Measurements from ENCODE around the gene SSUH2.
"Not testable (repeated sequence)": the region's sequence is repeated elsewhere in the genome, so short reads cannot be mapped to it uniquely, and the experiment has no call there.

Gene SSUH2

DNA sequence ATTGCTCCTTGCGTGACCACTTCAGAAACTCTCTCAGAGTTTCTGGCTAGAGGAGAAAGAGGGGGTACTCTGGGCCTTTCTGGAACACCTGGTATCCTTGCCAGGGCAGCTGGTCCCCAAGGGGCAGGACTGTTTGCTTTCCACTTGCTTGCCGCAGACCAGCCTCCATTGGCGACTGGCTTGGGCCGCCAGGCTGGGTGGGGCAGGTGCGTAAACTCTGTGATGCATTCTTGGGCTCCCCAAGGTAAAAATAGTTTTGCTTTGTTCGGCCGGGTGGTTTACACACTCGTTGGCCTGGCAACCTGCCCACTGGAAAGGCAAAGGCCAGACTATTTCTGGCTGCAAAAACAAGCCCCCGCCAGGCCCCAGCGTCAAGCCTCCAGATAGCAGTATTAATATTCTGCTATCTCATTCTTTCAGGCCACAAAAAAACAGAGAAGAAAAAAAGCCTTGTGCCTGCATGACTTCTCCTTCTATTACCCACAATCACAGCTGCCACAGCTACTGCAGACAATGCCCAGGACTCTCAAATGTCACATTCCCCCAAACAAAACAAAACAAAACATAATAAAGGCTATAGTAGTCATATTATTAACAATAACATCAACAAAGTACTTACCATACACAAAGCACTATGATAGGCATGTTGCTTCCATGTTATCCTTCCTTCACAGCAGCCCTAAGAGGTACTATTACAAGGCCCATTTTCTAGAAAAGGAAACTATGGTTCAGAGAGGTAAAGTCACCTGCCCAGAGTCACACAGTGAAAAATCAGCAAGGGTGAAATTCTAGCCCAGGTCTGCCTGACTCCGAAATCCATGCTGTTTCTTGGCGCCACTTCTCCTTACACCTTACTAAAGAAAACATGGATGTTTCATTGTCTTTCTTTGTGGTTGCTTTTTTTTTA is 14.0 kb upstream of the SSUH2 start:
- no peak for DNase-seq

GRCh38 chr3:8657804-8658305 is 13.3 kb upstream of the SSUH2 start:
- no peak for DNase-seq

DNA sequence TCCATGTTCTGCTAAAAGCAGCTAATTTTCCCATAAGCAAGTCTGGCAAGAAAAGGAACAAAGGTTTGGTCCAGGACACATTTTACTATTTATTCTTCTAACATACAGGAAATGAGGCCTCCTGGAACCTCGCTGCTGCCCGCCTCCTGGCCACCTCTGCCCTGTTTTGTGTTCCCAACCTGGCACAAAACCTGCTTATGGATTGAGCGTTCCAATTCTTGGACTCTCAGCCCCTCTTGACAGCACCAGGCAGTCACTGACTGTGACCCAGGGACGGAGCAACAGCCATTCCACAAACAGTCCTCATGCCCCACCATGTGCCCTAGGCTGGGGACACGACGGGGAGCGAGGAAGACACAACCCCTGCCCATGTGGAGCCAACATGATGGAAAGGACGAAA is 11.6 kb upstream of the SSUH2 start:
- DNase-seq, result no peak

GRCh38 chr3:8655387-8655835 is 10.8 kb upstream of the SSUH2 start:
- no peak for DNase-seq

GRCh38 chr3:8654572-8655329 is 10.2 kb upstream of the SSUH2 start:
- DNase-seq, result not testable (repeated sequence)

DNA sequence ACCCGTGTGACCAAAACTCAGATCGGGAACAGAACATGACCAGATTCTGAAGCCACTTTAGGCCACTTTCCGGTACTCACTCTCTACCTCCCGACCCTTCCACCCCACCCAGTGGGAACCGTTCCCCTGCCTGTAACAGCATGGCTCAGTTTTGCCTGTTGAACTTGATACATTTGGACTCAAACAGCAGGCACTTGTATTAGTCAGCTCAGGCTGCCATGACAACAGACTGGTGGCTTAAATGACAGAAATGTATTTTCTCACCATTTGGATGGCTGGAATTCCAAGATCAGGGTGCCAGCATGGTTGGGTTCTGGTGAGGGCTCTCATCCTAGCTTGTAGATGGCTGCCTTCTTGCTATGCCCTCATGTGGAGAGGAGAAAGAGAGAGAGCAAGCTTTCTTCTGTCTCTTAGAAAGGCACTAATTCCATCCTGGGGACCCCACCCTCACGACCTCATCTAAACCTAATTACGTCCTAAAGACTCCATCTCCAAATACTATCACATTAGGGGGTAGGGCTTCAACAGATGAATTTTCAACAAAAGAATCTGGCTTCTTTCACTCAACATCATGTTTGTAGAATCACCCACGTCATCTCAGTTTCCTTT is 9.3 kb upstream of the SSUH2 start:
- no peak for DNase-seq

DNA sequence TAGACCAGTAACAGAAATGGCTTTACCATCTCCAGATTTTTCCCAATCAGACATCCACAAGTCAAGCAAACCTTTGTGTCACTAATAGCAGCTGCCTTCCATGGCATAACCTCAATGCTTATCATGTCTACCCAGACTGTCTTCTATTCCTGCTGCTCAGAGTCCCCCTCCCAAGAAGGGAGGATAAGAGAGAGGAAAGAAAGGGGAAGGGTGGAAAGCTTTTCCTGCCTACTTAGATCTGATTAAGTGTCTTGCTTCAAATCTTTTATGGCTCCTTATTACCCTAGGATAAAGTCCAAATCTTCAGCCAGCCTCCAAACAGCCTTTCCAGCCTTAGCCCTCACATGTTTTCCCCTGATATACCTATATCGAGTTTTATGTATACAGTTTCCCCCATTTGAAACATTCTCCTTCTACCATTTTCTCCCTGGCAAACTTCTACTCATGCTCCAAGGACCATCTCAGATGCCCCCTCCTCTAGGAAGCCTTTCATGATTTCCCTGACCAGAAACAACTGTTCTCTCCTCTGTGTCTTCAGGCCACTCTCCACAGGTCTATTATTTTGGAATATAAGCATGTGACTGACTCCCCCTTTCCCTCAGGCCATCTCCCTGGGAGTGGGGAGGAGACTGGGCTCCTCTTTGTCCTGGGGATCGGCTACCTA is 7.9 kb upstream of the SSUH2 start:
- no peak for DNase-seq

DNA sequence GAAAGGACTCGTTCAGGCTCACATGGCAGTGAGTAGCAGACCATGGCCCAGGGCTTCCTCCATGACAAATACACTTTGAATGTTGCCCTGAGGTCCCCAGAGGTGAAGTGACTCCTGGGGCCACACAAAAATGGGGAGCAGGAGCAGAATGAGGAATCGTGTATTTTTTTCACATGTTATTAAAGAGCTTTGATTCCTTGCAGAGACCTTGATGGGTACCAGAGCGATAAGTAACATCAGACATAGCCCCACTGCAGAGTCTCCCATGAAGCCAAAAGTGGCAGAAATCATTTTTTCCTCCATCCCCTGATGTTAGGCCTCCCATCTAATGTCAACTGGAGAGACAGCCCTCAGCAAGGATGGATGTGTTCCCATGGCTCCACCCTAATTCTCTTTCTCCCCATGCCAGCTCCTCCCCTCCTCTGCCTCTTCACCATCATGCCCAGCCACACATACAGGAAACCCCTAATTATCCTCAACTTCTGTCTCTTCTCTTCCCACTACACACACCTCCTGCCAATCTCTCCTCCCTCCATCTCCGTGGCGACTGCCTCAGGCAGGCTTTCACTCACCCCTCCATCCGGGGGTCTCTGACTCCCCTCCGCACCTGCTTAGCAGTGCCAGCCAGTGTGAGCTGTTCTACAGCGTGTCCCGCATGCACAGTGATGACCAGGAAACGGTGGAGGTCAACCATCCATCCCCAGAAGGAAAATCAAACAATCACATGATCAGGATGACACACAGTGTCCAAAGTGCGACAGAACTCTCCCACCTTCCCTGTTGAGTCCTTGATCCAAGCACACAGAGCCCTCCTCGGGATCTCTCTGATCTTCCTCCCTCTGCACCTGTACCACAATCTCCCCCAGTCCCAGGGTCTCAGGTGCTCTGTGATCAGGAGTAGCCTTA is 7.1 kb upstream of the SSUH2 start:
- no peak for DNase-seq

- no peak for DNase-seq
These were observed 6.2 kb upstream of the SSUH2 start for GRCh38 chr3:8650583-8651416.

- DNase-seq, result no peak
These were observed 5.2 kb upstream of the SSUH2 start for GRCh38 chr3:8649757-8650156.

DNA sequence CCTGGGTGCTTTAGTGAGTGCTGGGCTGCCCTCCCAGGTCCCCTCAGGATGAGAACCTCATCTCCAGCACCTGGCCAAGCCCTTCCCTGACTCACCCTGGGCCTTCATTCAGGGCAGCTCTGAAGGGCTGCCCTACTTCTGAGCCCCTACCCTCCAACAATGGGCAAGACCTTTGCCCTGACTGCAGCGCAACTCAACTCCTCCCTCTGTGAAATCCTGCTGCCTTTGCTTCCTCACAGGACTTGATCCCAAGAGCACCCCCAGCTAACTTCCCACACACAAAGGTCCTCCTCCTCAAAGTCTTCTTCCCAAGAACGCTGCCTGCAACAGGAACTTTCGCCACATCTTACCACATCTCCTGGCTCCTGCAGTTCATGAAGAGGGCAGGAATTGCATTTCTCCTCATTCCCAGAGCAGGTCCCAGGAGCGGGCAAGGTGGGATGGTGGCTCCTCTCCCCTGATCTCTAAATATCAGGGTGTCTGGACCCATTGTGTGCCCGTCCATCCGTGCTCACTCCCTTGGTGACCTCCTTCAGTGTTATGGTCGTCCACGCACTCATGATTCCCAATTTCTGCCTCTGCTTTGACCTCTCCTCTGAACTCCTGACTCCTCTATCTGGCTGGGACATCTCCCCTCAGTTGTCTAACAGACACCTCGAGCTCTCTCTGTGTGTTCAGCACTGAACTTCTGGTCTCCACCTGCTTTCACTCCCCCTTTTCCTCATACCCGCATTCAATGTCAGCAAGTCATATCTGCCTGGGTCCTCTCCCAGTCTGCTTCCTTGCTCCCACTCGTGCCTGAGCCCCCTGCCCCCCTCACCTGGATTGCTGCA is 4.5 kb upstream of the SSUH2 start:
- DNase-seq, result no peak

GRCh38 chr3:8647137-8647985 is 2.8 kb upstream of the SSUH2 start:
- DNase-seq, result no peak

DNA sequence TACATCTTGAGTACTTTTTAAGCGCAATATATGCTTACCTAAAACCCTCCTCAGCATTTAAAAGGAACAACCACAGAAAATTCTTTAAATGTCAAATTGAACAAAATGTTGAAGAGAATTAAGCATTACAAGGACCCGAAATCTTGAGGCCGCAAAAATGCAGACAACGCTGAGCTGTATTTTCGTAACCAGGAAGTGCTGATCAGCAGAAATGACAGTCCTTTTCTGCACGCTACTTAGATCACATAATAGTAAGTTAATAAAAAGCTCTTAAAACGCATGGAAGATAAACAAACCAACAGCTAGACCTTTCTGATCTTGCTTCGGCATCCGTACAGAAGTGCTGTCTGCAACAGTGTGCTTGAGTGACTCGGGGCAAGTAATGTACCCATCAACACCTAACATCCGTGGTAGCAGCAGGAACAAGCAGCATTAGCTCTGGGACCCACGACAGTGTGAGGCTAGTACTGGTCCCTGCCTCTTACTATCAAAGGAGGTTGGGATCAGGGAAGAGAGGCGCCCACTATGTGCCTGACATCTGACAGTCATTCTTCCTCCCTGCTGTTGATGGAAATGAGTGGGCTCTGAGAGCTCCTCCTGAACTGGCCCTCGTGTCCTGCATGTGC is 1.8 kb upstream of the SSUH2 start:
- DNase-seq, result no peak

DNA sequence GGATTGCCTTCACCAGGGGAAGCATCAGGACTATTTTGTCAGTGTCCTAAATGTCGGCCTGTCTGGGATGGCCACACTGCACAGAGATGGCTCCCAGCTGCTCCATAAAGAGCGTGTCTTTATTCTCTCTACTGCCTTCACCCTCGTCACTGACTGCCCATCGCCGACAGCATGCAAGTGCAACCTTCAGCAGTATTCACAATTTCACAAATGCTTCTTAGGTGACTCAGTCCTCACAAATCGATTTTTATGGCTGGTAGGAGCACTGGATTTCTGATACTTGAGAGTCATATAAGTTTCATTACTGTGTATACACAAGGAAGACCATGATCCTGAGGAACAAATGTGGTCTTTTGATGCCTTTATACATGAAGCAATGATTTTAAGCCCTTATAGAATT is 1.1 kb upstream of the SSUH2 start:
- no peak for DNase-seq

GRCh38 chr3:8643693-8644365 is 769 bp downstream of the SSUH2 start:
- DNase-seq, result no peak

- no peak for DNase-seq
These were observed 2.6 kb downstream of the SSUH2 start for GRCh38 chr3:8642001-8642400.

DNA sequence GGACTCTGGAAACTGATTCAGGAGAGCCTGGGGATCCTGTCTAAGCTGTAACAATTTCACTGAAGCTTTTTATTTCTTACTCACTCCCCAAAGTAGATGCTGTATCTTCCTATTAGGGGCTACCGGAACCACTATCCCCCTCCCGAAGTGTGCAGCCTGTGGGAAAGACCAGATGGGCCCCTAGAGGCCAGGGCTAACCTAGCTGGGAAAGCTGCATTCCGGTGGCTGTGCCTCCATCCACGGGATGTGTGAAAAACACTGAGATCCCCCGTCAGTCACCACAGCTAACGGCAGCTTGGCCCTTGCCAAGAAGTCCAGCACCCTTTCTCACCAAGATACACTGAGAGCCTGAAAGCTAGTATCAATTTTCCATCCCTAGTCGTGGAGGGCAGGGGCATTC is 3.1 kb downstream of the SSUH2 start:
- no peak for DNase-seq

DNA sequence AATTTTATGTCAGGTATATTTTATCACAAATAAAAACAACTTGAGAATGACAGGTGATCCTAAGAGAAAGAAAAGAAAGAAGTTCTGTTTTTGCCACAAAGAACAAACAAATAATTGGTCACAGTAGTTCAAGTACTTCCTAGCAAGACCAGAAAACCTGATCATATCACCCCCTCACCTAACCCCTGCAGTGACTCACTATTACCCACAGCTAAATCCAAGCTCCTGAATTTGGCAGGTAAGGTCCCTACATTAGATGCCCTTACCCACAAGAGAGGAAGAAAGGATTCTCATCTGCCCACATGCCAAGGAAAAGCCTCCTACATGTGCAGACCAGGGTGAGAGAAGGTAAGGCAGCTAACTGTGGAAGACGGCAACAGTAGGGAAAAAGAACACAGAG is 4.4 kb downstream of the SSUH2 start:
- no peak for DNase-seq
